Activated T-helper 1 cell treated with anti-CD3 and anti-CD28 coated beads, Interleukin-2, amount 50 U/mL, for 16 hours (primary cell): ENCODE results near the gene MBD4.
"Not testable (repeated sequence)": the region's sequence is repeated elsewhere in the genome, so short reads cannot be mapped to it uniquely, and the experiment has no call there.

Experiments used
- DNase-seq, 2 donors: peaks; one replicate each; pipeline ENCODE4 v3.0.0-alpha.2; 2020; ENCODE audit warnings: low read depth in 1 of 2, low spot score in 1 of 2

MBD4 gene

GRCh38 chr3:129439817-129440617 is at the start of gene MBD4, which contains the start of gene IFT122:
Gene MBD4 (minus strand): TSS chr3:129439948. CDS start chr3:129439833, 115 bp downstream.
Gene IFT122 (plus strand): TSS chr3:129440224. CDS start chr3:129440331, 107 bp downstream.
- peak; percentile 97 to 98 for DNase-seq

GRCh38 chr3:129489258-129489657 is 49.5 kb upstream of the MBD4 start:
- not testable (repeated sequence) for DNase-seq

- DNase-seq: not testable (repeated sequence)
These were observed 48.2 kb upstream of the MBD4 start for GRCh38 chr3:129487868-129488335.

GRCh38 chr3:129487183-129487867 is 47.6 kb upstream of the MBD4 start:
- no peak for DNase-seq

GRCh38 chr3:129486664-129487035 is 46.9 kb upstream of the MBD4 start:
- no peak for DNase-seq

- no peak for DNase-seq
These were observed 46.2 kb upstream of the MBD4 start for GRCh38 chr3:129485721-129486663.

- not testable (repeated sequence) for DNase-seq
These were observed 45.4 kb upstream of the MBD4 start for GRCh38 chr3:129485146-129485545.

GRCh38 chr3:129483870-129484269 is 44.1 kb upstream of the MBD4 start:
- no peak for DNase-seq

- no peak for DNase-seq
These were observed 43.0 kb upstream of the MBD4 start for GRCh38 chr3:129482721-129483120.

- DNase-seq: peak in 1 of 2 donors; percentile 14
These were observed 42.1 kb upstream of the MBD4 start for GRCh38 chr3:129481766-129482332.

- DNase-seq: not testable (repeated sequence)
These were observed 41.5 kb upstream of the MBD4 start for GRCh38 chr3:129481225-129481765.

GRCh38 chr3:129476586-129476985 is 36.8 kb upstream of the MBD4 start:
- DNase-seq: no peak

GRCh38 chr3:129475863-129476262 is 36.1 kb upstream of the MBD4 start:
- no peak for DNase-seq

GRCh38 chr3:129474984-129475804 is 35.4 kb upstream of the MBD4 start:
- no peak for DNase-seq

GRCh38 chr3:129473769-129474152 is 34.0 kb upstream of the MBD4 start:
- no peak for DNase-seq

- DNase-seq: no peak
These were observed 33.5 kb upstream of the MBD4 start for GRCh38 chr3:129473067-129473768.

- DNase-seq: no peak
These were observed 31.1 kb upstream of the MBD4 start for GRCh38 chr3:129470861-129471260.

GRCh38 chr3:129469026-129469425 is 29.3 kb upstream of the MBD4 start:
- no peak for DNase-seq

- DNase-seq: no peak
These were observed 28.2 kb upstream of the MBD4 start for GRCh38 chr3:129467932-129468331.
